ENCODE results near the gene GTSF1L. TPM values are rescaled to one million over a fixed set of nuclear protein-coding genes. Genes with fewer than 3 reads are reported as not detected.

GTSF1L gene
- total RNA-seq, 4 donors from 2014 or later = not detected

- H3K36me3 ChIP-seq = no peaks in the 10 kb centered on the region
- H3K27me3 ChIP-seq = peaks cover 11% of the 10 kb centered on the region
- no peaks in the 10 kb centered on the region for H3K9me3 ChIP-seq
- TF ChIP-seq EP300 (IDR thresholded peaks at IDR 0.05) (no peak), POLR2A (IDR thresholded peaks at IDR 0.05) (no peak), POLR2AphosphoS5 (IDR thresholded peaks at IDR 0.05) (no peak), CTCF (IDR thresholded peaks at IDR 0.05) (no peak)
- no peak overlapping the region for H3K4me3 ChIP-seq
- no peaks in the 10 kb centered on the region for H3K4me1 ChIP-seq
- H3K27ac ChIP-seq = no peak overlapping the region
- DNase-seq (ENCODE audit: low spot score in 2 of 2) = no peak
- WGBS = 83% methylated on average over 5 of the region's 5 CpGs
These were observed 5.1 kb upstream of the GTSF1L start for GRCh38 chr20:43731927-43732326.

- no peak for DNase-seq (ENCODE audit: low spot score in 2 of 2)
- 74% methylated on average over 7 of the region's 7 CpGs for WGBS
- TF ChIP-seq CTCF (IDR thresholded peaks at IDR 0.05) (no peak), POLR2A (IDR thresholded peaks at IDR 0.05) (no peak), POLR2AphosphoS5 (IDR thresholded peaks at IDR 0.05) (no peak), EP300 (IDR thresholded peaks at IDR 0.05) (no peak)
- Histone ChIP-seq H3K4me3 (no peak overlapping the region), H3K27me3 (peaks cover 11% of the 10 kb centered on the region), H3K4me1 (no peaks in the 10 kb centered on the region), H3K36me3 (no peaks in the 10 kb centered on the region), H3K9me3 (no peaks in the 10 kb centered on the region), H3K27ac (no peak overlapping the region)
These were observed 4.7 kb upstream of the GTSF1L start for GRCh38 chr20:43731469-43731868.

- peaks cover 8% of the 10 kb centered on the region for H3K27me3 ChIP-seq
- no peaks in the 10 kb centered on the region for H3K9me3 ChIP-seq
- no peaks in the 10 kb centered on the region for H3K36me3 ChIP-seq
- 74% methylated on average over 7 of the region's 7 CpGs for whole genome bisulfite sequencing
- H3K27ac ChIP-seq = no peak overlapping the region
- H3K4me1 ChIP-seq = no peaks in the 10 kb centered on the region
- DNase-seq (ENCODE audit: low spot score in 2 of 2) = no peak
- no peak overlapping the region for H3K4me3 ChIP-seq
- TF ChIP-seq POLR2A (IDR thresholded peaks at IDR 0.05) (no peak), CTCF (IDR thresholded peaks at IDR 0.05) (no peak), EP300 (IDR thresholded peaks at IDR 0.05) (no peak), POLR2AphosphoS5 (IDR thresholded peaks at IDR 0.05) (no peak)
These were observed 2.0 kb upstream of the GTSF1L start for GRCh38 chr20:43728686-43729255.

GRCh38 chr20:43727980-43728590, 1.3 kb upstream of the GTSF1L start:
- H3K27me3 ChIP-seq = peaks cover 8% of the 10 kb centered on the region
- H3K4me3 ChIP-seq = no peak overlapping the region
- H3K36me3 ChIP-seq = no peaks in the 10 kb centered on the region
- H3K9me3 ChIP-seq = no peaks in the 10 kb centered on the region
- H3K27ac ChIP-seq = no peak overlapping the region
- no peak for DNase-seq (ENCODE audit: low spot score in 2 of 2)
- no peak for TF ChIP-seq EP300 (IDR thresholded peaks at IDR 0.05)
- no peak for TF ChIP-seq POLR2AphosphoS5 (IDR thresholded peaks at IDR 0.05)
- no peak for TF ChIP-seq CTCF (IDR thresholded peaks at IDR 0.05)
- no peak for TF ChIP-seq POLR2A (IDR thresholded peaks at IDR 0.05)
- no peaks in the 10 kb centered on the region for H3K4me1 ChIP-seq
- WGBS = 89% methylated on average over 1 of the region's 1 CpG

GRCh38 chr20:43726333-43726732, 469 bp downstream of the GTSF1L start:
- H3K4me3 ChIP-seq = no peak overlapping the region
- peaks cover 8% of the 10 kb centered on the region for H3K27me3 ChIP-seq
- no peak for TF ChIP-seq CTCF (IDR thresholded peaks at IDR 0.05)
- TF ChIP-seq POLR2AphosphoS5 (IDR thresholded peaks at IDR 0.05) = no peak
- TF ChIP-seq EP300 (IDR thresholded peaks at IDR 0.05) = no peak
- no peak for TF ChIP-seq POLR2A (IDR thresholded peaks at IDR 0.05)
- peaks cover 7% of the 10 kb centered on the region for H3K4me1 ChIP-seq
- no peaks in the 10 kb centered on the region for H3K9me3 ChIP-seq
- DNase-seq (ENCODE audit: low spot score in 2 of 2) = no peak
- H3K27ac ChIP-seq = no peak overlapping the region
- WGBS = 84% methylated on average over 10 of the region's 10 CpGs
- no peaks in the 10 kb centered on the region for H3K36me3 ChIP-seq
